Ammon's horn (tissue), 1 donor: ENCODE measurements around the gene UBE3C.
A peak's percentile ranks its signal among the peaks of the same experiment; 100 is the strongest.
"Not testable (repeated sequence)": the region's sequence is repeated elsewhere in the genome, so short reads cannot be mapped to it uniquely, and the experiment has no call there.

Source experiments
- DNase-seq: peaks from one replicate; pipeline ENCODE4 v3.0.0-alpha.2; 2016; ENCODE audit warnings: low spot score

UBE3C gene

DNA sequence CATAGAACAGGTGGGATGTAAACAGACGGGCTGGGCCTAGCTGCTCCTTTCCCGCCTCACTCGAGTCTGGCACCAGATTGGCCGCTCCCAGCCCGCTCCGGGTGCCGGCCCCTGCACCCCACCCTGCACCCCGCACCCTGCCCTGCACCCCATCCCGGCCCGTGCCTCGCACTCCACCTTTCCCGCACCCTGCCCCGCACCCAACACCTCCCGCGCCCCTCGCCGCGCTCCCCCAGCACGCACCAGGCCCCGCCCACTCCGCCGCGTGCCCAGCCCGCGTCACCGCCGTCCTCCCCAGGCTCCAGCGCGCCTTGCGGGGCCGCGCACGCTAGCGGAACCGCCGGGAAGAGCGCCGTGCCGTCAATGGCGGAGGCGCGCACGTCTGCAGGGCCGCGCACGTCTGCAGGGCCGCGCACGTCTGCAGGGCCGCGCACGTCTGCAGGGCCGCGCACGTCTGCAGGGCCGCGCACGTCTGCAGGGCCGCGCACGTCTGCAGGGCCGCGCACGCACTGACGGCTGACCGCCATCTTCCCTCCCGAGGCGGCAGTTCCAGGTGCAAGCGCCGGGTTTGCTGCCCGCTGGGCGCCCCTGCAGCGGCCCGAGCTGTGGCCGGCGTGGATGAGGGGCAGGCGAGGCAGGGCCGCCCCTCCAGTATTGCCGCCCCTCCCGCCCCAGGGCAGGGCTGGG is at the start of gene UBE3C:
Gene UBE3C, plus strand, starts transcription at position 503 of the 687 bp plus-strand sequence. CDS start 347 bp downstream, outside the sequence.
- DNase-seq = peak; percentile 94

DNA sequence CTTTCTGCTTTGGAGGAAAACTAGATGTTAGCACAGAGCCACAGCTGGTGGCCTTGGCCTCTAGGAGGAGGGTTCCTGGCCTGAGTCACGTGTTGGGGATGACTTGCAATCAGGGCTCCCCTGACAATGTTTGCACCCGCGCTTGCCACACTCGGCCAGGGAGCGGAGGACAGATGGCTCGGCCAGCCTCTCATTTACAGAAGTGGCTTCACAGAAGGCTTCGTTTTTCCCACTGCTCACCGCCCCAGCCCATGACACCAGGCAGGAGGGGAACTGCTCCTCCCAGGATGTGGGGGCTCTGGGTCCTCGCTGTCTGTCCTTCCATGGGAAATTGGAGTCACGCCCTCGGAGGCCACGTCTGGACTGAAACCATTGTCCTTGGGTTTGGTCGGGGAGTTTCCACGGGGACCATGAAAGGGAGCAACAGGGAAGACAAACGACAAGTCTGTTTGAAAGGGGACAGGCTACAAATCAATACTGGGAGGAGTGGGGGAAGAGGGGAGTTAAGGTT is 49.6 kb upstream of the UBE3C start:
- no peak for DNase-seq

DNA sequence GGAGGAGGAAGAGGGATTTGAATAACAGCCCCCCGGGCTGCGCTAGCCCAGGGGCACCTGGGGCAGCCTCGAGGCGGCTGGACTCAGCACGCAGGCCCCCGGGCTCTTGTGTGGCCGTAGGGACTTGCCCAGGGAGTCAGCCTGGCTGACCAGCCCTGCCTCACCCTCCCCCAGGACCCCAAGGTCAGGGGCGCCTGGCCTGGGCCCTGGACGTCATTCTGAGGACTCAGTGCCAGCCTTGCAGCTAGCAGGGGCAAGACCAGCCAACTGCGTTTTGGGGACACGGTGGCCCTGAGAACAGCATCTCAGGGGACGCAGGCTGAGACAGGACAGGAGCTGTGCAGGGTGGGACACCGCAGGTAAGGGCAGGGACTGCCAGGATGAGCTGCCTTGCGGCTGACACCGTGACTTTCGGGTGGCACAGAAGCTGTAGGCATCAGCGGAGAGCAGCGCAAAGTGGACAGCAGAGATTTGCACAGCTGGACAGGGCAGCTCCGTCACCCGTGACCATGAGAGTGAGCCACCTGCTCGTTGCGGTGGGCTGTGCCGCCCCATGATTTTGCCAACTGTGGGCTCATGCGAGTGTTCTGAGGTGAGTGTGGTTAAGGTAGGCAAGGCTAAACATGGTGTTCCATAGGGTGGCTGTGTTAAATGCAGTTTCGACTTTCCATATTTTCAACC is 48.1 kb upstream of the UBE3C start:
- DNase-seq = no peak

DNA sequence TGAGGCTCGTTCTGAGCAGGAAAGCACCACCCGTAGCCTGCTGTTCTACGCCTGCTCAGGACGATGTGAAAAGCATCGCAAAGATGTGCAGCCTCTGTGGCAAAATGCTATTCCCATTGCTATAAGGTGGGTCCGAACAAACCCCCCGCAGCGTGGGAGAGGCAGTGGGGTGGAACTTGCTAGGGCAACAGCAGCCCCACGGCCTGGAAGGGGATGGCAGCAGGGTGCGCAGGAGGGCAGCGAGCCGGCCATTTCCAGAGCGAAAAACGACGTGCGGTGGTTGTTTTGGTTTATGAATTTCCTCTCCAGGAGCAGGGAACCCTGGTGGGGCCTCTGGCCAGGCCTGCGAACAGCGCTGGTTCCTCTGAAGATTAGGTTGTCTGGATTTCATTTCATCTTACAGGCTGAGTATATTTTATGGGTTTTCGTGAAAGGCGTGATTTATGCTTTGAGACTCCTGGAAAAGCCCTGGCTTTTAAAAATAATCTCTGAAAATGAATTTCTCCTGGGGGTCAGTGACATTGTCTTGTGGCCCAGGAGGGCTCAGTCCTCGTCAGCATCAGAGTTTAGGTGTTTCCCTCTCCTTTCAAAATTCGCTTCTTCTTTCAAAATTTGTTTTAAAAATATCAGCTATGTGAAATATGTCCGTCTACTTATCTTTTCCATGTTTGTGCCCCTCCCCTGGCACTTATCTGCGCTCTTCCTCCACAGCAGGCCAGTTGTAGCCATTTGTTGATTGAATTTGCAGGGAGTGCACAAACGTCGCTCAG is 42.3 kb upstream of the UBE3C start:
- DNase-seq = no peak

DNA sequence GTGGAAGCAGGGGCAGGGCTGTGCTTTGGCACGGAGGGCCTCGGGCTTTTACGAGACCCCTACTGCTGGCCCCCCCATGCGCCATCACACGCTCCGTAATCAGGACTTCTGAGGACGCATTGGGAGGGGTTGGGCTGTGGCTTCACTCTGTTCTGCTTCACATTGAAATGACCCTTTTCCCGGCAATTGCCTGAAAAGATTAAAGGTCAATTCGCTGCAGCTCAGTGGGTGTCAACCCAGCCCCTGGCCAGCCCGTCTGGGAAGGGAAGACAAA is 41.7 kb upstream of the UBE3C start:
- no peak for DNase-seq

DNA sequence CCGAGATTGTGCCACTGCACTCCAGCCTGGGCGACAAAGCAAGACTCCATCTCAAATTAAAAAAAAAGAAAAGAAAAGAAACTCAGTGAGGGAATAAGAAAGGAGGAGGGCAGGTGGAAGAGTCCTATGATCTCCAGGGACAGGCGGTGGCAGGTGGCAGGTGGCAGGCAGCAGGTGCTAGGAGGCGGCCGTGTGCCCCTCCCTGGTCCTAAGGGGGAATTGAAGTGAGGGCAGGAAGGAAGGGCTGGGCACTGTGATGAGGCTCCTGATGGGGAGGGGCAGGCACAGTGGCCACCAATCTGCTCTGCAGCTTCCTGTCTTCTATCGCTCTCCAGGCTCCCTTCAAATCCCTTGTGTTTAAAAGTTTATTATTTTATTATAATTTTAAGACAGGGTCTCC is 41.2 kb upstream of the UBE3C start:
- no peak for DNase-seq

DNA sequence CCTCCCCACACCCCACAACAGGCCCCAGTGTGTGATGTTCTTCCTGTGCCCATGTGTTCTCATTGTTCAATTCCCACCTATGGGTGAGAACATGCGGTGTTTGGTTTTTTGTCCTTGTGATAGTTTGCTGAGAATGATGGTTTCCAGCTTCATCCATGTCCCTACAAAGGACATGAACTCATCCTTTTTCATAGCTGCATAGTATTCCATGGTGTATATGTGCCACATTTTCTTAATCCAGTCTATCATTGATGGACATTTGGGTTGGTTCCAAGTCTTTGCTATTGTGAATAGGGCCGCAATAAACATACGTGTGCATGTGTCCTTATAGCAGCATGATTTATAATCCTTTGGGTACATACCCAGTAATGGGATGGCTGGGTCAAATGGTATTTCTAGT is 38.7 kb upstream of the UBE3C start:
- not testable (repeated sequence) for DNase-seq

DNA sequence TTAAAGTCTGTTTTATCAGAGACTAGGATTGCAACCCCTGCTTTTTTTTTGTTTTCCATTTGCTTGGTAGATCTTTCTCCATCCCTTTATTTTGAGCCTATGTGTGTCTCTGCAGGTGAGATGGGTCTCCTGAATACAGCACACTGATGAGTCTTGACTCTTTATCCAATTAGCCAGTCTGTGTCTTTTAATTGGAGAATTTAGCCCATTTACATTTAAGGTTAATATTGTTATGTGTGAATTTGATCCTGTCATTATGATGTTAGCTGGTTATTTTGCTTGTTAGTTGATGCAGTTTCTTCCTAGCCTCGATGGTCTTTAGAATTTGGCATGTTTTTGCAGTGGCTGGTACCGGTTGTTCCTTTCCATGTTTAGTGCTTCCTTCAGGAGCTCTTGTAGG is 35.1 kb upstream of the UBE3C start:
- not testable (repeated sequence) for DNase-seq

DNA sequence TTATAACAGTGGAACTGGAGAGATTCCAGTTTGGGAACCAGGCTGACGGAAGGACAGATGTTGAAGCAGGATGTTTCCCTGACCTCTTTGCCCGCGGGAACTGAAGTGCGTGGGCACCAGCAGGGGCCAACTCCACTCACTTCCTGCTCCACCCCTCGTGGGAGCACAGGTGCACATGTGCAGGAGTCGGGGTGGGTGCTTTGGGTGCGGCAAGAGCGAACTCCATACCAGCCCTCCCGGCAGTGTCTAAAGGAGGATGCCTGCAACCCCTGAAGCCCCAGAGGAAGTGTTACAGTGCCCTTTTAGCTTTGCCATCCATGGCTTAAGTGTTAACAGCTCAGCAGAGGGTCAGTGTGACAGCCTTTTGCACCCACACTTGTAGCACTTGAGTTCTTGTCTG is 27.4 kb upstream of the UBE3C start:
- DNase-seq = no peak

DNA sequence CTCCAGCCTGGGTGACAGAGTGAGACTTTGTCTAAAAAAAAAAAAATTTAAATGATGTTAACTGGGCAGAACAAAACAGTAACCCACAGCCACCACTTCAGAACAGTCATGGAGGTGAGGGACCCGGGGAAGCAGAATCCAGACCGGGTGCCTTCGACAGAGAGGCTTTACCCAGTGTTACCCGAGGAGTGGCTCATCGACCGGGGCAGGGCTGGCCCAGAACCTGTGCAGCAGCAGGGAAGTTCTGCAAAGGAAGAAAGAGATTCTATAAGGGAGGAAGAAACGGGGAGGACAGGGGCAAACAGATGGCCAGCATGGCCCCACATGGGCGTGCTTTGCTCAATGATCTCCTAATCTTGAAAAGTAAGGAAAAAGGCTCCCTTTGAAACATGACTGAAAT is 26.0 kb upstream of the UBE3C start:
- no peak for DNase-seq

DNA sequence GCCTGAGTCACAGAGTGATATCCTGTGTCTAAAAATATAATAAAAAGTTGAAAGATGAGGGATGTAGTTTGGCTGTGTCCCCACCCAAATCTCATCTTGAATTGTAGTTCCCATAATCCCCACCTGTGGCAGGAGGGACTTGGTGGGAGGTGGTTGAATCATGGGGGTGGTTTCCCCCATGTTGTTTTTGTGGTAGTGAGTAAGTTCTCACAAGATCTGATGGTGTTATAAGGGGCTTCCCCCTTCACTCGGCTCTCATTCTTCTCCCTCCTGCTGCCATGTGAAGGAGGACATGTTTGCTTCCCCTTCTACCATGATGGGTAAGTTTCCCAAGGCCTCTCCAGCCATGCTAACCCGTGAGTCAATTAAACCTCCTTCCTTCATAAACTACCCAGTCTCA is 25.1 kb upstream of the UBE3C start:
- no peak for DNase-seq

DNA sequence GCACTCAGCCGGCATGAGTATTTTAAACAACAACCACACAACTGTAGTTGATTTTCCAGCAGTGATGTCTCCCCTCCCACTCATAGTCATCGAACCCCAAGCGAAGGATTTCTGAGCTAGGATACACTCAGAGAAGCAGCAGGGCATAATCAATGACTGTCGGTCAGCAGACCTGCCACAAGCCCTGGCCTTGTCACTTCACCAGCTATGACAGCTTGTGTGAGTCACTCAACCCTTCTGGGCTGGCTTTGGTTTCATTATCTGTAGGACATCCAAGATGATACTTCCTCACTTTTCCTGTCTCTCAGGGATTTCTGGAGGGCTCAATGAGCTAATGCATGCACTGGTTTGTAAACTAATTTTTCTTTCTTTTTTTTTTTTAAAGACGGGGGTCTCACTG is 22.0 kb upstream of the UBE3C start:
- DNase-seq = no peak

DNA sequence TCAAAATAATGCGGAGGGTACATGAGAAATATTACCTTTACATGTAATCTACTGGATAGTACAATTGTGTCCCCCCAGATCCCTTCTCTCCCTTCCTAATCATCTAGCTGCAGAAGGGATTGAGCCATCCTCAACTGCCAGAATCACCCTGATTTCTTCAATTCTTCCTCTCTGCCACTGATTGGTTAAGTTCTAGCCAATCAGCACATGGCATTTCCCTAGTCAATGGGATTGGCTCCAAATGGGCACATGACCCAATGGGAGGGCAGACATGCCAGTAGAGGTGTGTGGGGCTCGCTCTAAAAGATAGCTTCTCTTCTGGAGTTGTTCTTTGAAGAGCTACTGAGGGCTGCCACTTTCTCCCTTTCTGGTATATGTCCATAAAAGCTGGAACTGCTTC is 20.9 kb upstream of the UBE3C start:
- no peak for DNase-seq

DNA sequence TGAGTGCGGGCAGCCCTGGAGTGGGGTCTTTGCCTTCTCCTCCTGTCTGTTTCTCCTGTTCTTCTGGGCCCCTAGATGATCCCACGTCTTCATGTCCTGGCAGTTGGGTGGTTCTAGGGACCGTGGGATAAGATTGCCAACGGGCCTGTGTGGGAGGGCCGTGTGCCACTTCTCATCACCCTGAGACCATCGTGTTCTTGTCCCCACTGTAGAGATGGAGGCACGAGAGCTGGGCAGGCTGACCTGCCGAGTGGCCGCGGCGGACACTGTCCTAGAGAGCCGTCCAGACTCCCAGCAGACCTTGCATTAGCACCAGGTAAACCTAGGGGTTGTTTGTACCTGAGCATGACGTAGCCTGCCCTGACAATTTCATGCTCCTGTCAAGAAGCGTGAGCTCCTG is 18.5 kb upstream of the UBE3C start:
- no peak for DNase-seq

DNA sequence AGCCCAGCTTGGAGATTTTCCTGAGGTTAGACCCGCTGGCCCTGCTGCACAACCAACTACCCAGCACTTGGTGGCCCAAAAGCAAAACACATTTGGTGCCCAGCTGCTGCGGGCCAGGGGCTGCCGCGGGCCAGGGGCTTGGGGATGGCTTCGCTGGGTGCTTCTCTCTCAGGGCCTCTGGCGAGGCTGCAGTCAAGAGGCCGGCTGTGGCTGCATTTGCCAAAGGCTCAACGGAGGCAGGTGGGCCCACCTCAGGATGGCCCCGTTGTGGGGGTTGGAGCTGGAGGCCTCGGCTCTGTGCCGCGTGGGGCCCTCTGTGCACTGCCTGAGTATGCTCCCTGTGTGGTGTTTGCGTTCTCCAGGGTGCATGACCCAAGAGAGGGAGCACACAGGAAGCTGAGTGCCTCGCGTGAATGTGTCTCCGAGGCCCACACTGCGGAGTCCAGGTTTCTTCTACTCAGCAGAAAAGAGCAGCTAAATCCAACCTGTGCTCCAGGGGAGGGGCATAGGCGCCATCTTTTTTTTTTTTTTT is 17.5 kb upstream of the UBE3C start:
- DNase-seq = no peak

DNA sequence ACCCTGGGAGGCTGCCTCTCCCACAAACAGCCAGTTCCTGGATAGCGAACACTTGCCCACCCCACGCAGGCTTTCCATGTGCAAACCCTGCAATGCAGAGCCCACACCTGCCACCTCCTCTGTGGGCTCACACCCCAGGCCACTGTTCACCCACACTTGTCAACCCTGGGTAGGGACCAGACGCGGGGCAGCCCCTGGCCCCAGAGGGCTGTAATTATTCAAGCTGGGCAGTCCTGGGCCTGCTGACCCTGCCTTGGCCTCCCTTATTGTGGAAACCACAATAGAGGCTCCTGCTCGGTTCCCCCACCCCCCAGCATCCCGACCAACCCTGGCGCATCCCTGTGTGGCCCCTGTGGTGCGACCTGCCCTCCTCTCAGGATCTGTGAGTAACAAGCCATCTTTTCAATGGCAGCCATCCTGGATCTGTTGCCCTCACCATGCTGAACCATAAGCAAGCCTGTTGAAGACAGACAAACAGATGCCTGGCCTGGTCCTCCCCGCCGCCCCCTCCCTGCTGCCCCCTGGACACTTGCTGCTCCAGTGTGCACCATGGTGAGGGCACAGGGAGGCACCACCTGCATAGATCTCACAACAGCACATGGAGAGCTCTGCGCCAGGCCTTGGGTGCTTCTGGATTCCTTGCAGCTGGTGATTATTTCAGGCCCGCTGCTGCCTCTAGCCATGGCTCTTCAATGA is 15.8 kb upstream of the UBE3C start:
- no peak for DNase-seq

DNA sequence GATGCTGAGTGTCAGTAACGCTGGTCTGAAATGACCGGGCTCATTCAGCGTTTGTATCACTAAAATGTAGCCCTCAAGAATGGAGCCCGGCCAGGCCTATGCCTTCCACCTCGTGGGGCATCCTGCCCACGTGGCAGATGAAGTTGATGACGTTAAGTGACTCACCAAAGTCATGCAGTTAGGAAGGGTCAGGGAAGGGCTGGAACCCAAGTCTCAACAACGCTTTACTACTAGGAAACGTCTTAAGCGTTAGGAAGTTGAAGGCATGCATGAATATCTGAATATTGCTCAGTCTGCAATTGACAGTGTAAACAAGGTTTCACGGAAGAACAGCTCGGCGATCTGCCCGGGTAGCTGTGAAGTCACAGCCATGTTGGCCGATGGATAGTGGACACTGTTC is 14.0 kb upstream of the UBE3C start:
- DNase-seq = no peak

DNA sequence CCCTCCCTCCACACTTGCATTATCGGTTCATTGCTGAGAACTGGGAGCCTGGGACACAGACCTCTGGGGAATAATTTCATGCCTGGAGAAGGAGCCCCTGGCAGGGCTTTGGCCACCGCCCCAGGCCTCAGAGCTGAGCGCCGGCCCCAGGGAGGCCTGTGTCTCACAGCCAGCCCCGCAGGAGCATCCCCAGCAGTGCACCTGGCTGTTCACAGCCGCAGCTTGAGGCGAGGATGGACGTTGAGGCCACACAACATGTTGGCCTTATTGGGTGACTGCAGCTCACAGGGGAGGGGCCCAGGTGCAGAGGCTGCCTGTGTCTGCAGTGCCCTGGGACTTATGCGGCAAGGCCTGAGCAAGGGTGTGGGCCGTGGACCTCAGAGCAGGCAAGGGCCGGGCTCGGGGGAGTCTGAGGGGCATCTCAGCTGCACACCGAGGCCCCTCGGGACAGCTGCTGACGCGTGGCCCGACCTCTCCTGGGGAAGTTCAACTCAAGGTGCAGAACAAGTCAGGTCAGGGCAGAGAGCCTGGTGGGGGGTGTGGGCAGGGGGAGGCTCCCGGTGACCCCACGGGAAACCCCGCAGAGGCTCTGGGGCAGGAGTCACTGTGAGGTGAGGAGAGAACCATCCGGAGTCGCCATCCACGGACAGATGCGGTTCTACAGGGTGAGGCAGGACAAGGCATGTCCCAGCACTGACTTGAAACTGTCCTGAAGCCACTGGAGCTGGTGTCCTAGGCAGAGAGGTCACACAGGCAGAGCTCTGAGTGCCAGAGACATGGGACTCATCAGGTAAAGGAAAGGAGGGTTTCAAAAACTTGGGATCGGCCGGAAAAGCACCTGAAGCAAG is 13.1 kb upstream of the UBE3C start:
- DNase-seq = no peak

DNA sequence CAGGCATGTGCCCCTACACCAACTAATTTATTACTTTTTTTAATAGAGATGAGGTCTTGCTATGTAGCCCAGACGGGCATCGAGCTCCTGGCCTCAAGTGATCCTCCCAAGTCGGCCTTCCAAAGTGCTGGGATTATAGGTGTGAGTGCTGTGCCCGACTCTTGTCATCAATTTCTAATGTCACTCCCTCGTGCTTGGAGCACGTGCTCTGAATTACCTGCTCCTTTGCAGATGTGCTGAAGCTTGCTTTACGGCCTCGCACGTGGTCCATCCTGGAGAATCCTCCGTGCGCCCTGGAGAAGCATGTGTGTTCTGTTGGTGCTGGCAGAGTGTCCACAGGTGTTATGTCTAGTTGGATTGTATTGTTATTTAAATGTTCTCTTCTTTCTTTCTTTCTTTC is 11.8 kb upstream of the UBE3C start:
- no peak for DNase-seq

DNA sequence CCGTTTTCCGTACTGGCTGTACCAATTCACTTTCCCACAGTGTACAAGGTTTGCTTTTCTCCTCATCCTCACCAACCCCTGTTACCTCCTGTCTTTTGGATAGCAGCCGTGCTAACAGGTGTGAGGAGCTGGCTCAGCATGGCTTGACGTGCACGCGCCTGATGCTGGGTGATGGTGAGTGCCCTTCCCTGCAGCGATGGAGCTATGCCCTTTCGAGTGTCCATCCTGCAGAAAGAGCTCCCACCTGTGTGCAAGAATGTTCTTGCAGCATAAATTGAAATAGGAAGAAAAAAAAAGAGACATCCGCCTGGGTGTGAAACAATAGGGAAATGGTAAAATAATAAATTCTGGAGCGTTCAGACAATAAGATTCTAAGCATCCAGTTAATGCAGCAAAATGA is 9.5 kb upstream of the UBE3C start:
- no peak for DNase-seq

DNA sequence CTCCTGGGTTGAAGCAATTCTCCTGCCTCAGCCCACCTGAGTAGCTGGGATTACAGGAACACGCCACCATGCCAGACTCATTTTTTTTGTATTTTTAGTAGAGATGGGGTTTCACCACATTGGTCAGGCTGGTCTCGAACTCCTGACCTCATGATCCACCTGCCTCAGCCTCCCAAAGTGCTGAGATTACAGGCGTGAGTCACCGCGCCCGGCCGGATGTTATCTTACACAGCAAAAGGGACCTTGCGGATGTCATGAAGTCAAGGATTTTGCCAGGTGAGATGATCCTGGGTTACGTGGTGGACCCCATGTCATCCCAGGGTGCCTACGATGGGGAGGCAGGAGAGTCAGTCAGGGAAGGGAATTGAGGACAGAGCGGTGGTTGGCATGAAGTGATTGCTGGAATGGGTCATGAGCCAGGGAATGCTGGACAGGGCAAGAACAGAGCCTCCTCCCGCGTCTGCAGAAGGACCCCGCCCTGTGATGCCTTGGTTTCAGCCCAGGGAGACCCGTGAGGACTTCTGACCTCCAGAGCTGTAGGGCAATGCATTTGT is 8.7 kb upstream of the UBE3C start:
- no peak for DNase-seq
